ENCODE measurements around the gene MCM3AP.

DNA sequence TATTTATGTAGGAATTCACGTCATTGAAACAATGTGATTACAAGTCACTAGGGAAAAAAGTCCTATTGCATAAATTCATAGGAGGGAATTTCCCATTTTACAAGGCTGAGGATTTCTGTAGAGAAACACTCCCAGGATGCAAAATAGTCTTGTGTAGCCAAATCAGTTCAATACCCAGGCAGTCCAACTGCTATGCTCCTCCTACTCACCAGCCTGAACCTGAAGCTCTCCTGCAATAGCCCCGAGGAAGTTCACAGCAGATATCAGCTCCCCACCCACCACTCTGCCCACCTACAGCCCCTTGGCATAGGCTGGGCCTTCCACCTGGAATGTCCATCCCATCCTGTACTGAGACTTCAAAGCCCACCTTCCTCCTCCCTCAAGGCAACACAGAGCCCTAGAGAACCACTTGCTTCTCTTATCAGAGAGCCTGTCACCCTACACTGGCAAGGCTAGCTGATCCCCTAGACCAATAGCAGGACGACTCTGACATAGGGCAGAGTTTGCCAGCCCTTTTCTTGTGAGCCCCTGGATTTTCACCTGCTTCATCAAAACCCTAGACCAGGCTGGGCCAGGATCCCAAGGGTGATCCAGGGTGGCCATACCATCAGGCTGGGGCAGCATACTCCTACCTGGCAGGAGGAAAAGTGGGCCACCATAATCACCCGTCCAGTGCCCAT lies 58.4 kb downstream of the MCM3AP start:
- TF ChIP-seq REST (IDR thresholded peaks at IDR 0.05; ENCODE audit: low read depth): no peak
- TF ChIP-seq EZH2 (IDR thresholded peaks at IDR 0.05): no peak
- no peak for TF ChIP-seq POLR2A (IDR thresholded peaks at IDR 0.05; ENCODE audit: borderline replicate concordance, extremely low read depth, insufficient read depth, insufficient read length)
- TF ChIP-seq, protein P1, sequence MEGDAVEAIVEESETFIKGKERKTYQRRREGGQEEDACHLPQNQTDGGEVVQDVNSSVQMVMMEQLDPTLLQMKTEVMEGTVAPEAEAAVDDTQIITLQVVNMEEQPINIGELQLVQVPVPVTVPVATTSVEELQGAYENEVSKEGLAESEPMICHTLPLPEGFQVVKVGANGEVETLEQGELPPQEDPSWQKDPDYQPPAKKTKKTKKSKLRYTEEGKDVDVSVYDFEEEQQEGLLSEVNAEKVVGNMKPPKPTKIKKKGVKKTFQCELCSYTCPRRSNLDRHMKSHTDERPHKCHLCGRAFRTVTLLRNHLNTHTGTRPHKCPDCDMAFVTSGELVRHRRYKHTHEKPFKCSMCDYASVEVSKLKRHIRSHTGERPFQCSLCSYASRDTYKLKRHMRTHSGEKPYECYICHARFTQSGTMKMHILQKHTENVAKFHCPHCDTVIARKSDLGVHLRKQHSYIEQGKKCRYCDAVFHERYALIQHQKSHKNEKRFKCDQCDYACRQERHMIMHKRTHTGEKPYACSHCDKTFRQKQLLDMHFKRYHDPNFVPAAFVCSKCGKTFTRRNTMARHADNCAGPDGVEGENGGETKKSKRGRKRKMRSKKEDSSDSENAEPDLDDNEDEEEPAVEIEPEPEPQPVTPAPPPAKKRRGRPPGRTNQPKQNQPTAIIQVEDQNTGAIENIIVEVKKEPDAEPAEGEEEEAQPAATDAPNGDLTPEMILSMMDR (IDR thresholded peaks at IDR 0.05 in 2 of 3, conservative IDR thresholded peaks at IDR 0.05 in 1 of 3; ENCODE audit: borderline replicate concordance in 1 of 3, insufficient read depth in 1 of 3, low read depth in 2 of 3, low read length in 2 of 3): no peak
- TF ChIP-seq JUND (IDR thresholded peaks at IDR 0.05): no peak
- no peak for TF ChIP-seq POLR2AphosphoS5 (IDR thresholded peaks at IDR 0.05; ENCODE audit: low read depth, low read length)
- no peak for TF ChIP-seq SRF (IDR thresholded peaks at IDR 0.05; ENCODE audit: low read depth)
